SK-N-SH (cell line): Measurements from ENCODE around the gene OGDHL. TPM values are rescaled to one million over a fixed set of nuclear protein-coding genes. Genes with fewer than 3 reads are reported as not detected.

ENCODE experiments used
- CTCF ChIA-PET: fragments of 300-600, 350-600 bp; formaldehyde crosslinking; extraction: SDS; loops from one replicate; lab custom pipeline; 2021; lab: Yijun Ruan, JAX
- POLR2A ChIA-PET: fragments of 350-600 bp; sonication (Branson Sonifier 250); formaldehyde crosslinking; extraction: SDS; loops from one replicate; lab custom pipeline; 2020; ENCODE audit warnings: antibody characterized with exemption, inconsistent platforms; lab: Yijun Ruan, JAX
- DNase-seq: peaks from one replicate; pipeline ENCODE4 v3.0.0; 2012
- H2AFZ ChIP-seq: fragments of 200-600 bp; sonication (generic); 2 replicates; pipeline ENCODE4 v1.8.1; 2016; ENCODE audit warnings: antibody characterized with exemption, mild to moderate bottlenecking, low read depth
- H3F3A ChIP-seq: fragments of 200-600 bp; sonication (generic); replicated peaks from 2 replicates; pipeline ENCODE3; 2016; ENCODE audit warnings: antibody characterized with exemption, mild to moderate bottlenecking; ENCODE audit not compliant: insufficient read depth
- H3K27ac ChIP-seq, 2 experiments: fragments of 200-500 bp in 1 of 2; fragments of 200-600 bp in 1 of 2; sonication (Bioruptor generic) in 1 of 2; sonication (generic), shearing (Covaris generic) in 1 of 2; 2 replicates each; pipeline versions ENCODE4 v1.5.1 to v1.6.1; 2014 to 2016; ENCODE audit warnings: low read depth in 2 of 2, inconsistent platforms in 1 of 2, low read length in 1 of 2, mild to moderate bottlenecking in 1 of 2, mixed read lengths in 1 of 2
- H3K27me3 ChIP-seq: fragments of 200-600 bp; sonication (generic), shearing (Covaris generic); 2 replicates; pipeline ENCODE4 v1.6.1; 2016; ENCODE audit warnings: mixed run types; ENCODE audit not compliant: insufficient read depth
- H3K36me3 ChIP-seq, 2 experiments: fragments of 200-500 bp in 1 of 2; fragments of 200-600 bp in 1 of 2; sonication (Bioruptor generic) in 1 of 2; sonication (generic) in 1 of 2; replicated peaks in 1 of 2; 2 replicates each; pipeline versions ENCODE3 to v1.5.1; 2014 to 2016; ENCODE audit warnings: low read length in 1 of 2, mild to moderate bottlenecking in 1 of 2; ENCODE audit not compliant: insufficient read depth in 2 of 2, control insufficient read depth in 1 of 2
- H3K4me1 ChIP-seq, 2 experiments: fragments of 200-500 bp in 1 of 2; fragments of 200-600 bp in 1 of 2; sonication (Bioruptor generic) in 1 of 2; sonication (generic), shearing (Covaris generic) in 1 of 2; 2 replicates each; pipeline versions ENCODE4 v1.5.1 to v1.6.1; 2014 to 2016; ENCODE audit warnings: low read depth in 1 of 2, low read length in 1 of 2, mixed run types in 1 of 2; ENCODE audit not compliant: insufficient read depth in 2 of 2, control insufficient read depth in 1 of 2
- H3K4me2 ChIP-seq: fragments of 200-600 bp; sonication (generic), shearing (Covaris generic); 2 replicates; pipeline ENCODE4 v1.6.1; 2017; ENCODE audit warnings: mixed run types
- H3K4me3 ChIP-seq, 2 experiments: fragments of 200-500 bp in 1 of 2; fragments of 200-600 bp in 1 of 2; sonication (Bioruptor generic) in 1 of 2; sonication (generic), shearing (Covaris generic) in 1 of 2; 2 replicates each; pipeline versions ENCODE4 v1.5.1 to v1.8.1; 2014 to 2016; ENCODE audit warnings: low read depth in 2 of 2, inconsistent platforms in 1 of 2, low read length in 1 of 2, mild to moderate bottlenecking in 1 of 2, mixed read lengths in 1 of 2, moderate library complexity in 1 of 2
- H3K79me2 ChIP-seq: fragments of 200-600 bp; sonication (generic); 2 replicates; pipeline ENCODE4 v1.8.1; 2017; ENCODE audit warnings: mild to moderate bottlenecking; ENCODE audit not compliant: insufficient read depth
- H3K9ac ChIP-seq: fragments of 200-600 bp; sonication (generic); 2 replicates; pipeline ENCODE4 v1.6.1; 2017; ENCODE audit warnings: mixed run types
- H3K9me2 ChIP-seq: fragments of 200-600 bp; sonication (generic); 2 replicates; pipeline ENCODE4 v1.6.1; 2017; ENCODE audit warnings: mixed run types
- H3K9me3 ChIP-seq: fragments of 200-600 bp; sonication (generic); 2 replicates; pipeline ENCODE4 v1.6.1; 2017; ENCODE audit warnings: mixed run types, mild to moderate bottlenecking, moderate library complexity
- H4K20me1 ChIP-seq: fragments of 200-600 bp; sonication (generic); 2 replicates; pipeline ENCODE4 v1.6.1; 2017; ENCODE audit warnings: mild to moderate bottlenecking, mixed run types; ENCODE audit not compliant: insufficient read depth
- CHD2 ChIP-seq: fragments of 150-350 bp; IDR thresholded peaks from 2 replicates; pipeline ENCODE4 v1.6.1; 2018; ENCODE audit warnings: low read length; ENCODE audit not compliant: partially characterized antibody
- EZH2phosphoT487 ChIP-seq: fragments of 200-600 bp; sonication (generic); IDR thresholded peaks from 2 replicates; pipeline ENCODE4 v1.6.1; 2017; ENCODE audit warnings: low read depth, mixed run types, mild to moderate bottlenecking, antibody characterized with exemption, moderate library complexity, borderline replicate concordance
- FOXJ3 ChIP-seq: sonication (generic); formaldehyde crosslinking; IDR thresholded peaks from 2 replicates; pipeline ENCODE4 v1.5.1; 2020; ENCODE audit warnings: mild to moderate bottlenecking, missing genetic modification reagents
- GATA2 ChIP-seq: sonication (generic); formaldehyde crosslinking; IDR thresholded peaks from 2 replicates; pipeline ENCODE4 v1.5.0; 2020; ENCODE audit warnings: mild to moderate bottlenecking, missing genetic modification reagents
- MXI1 ChIP-seq: IDR thresholded peaks from 2 replicates; pipeline ENCODE4 v1.6.1; 2012; ENCODE audit warnings: mild to moderate bottlenecking, low read depth, low read length, improper control_type of control experiment
- NRF1 ChIP-seq: IDR thresholded peaks from 2 replicates; pipeline ENCODE4 v1.6.1; 2012; ENCODE audit warnings: low read depth, mild to moderate bottlenecking, low read length
- TAF1 ChIP-seq: IDR thresholded peaks from 2 replicates; pipeline ENCODE4 v1.6.1; 2012; ENCODE audit warnings: low read depth, mild to moderate bottlenecking, low read length, moderate library complexity, borderline replicate concordance
- TCF12 ChIP-seq: IDR thresholded peaks from 2 replicates; pipeline ENCODE4 v1.4.0; 2012
- YY1 ChIP-seq: IDR thresholded peaks from 2 replicates; pipeline ENCODE4 v1.4.0; 2012; ENCODE audit warnings: low read depth, mild to moderate bottlenecking
- WGBS: methylation state at CpG from one replicate; pipeline ENCODE4 v1.1.6; 2017; ENCODE audit warnings: low lambda C conversion rate; 5-methylcytosine and 5-hydroxymethylcytosine counted together
- polyA plus RNA-seq, 3 experiments: library from polyadenylated mRNA; depleted of rRNA; stranded (reverse); fragments of >200 nt; gene quantifications; 2 replicates each; pipeline ENCODE4 v1.2.3, GENCODE V29; 2012
- TF ChIP-seq, protein P1 (sequence below): IDR thresholded peaks from 2 replicates; pipeline ENCODE4 v1.6.1; 2012; ENCODE audit warnings: mild to moderate bottlenecking, low read depth, low read length, moderate library complexity
- TF ChIP-seq, protein P2 (sequence below): fragments of 200-600 bp; sonication (generic); IDR thresholded peaks from 2 replicates; pipeline ENCODE4 v1.6.1; 2017; ENCODE audit warnings: antibody characterized with exemption, mild to moderate bottlenecking, moderate library complexity

Gene OGDHL
- polyA plus RNA-seq, 1 of the 3 experiments (the other 2 are of a cell fraction): 25.4 TPM

DNA sequence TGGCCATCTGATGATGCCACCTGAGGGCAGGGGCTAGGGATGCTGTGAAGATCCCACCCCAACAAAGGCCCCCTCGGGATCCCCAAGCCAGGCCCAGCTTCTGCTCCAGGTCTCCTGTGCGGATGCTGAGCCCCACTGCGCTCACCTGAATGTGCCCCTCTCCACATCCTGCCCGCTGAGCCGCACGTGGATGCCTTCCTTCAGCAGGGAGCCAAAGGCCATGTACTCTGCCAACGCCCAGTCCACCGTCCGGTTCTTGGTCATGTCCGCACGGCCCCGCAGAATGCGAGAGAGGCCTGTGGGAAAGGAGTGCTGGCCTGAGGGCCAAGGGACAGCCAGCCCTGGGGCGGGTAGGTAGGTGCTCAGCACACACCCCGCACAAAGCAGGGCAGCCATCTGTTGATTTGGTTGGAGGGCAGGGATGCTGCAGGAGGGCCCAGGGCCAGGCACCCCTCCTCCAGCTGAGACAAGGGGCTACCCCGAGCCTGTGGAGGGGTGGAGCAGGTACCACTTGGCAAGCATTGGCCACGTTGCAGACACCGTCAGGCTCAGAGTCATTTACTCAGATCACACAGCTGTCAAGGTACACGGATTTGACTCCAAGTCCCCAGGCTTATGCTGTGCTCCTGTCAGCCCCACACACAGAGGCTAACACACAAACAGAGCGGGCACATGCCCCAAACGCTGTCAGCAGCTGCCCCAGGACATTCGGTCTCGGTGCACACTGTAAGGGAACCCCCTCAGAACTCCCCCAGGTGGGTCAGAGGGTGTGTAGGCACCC is 19.2 kb downstream of the OGDHL start:
- peaks cover 0 to 28% of the 10 kb centered on the region in 2 experiments for H3K36me3 ChIP-seq
- no peak overlapping the region for H3K27ac ChIP-seq
- H4K20me1 ChIP-seq: no peaks in the 10 kb centered on the region
- no peaks in the 10 kb centered on the region for H3F3A ChIP-seq
- ChIA-PET CTCF (no interaction called here), POLR2A (interaction anchor here (0.7 kb wide), 1 partner anchor 138 kb away, joined by 6 read pairs; no protein-coding TSS in a partner anchor)
- H3K4me3 ChIP-seq: no peak overlapping the region
- H3K79me2 ChIP-seq: no peaks in the 10 kb centered on the region
- no peak overlapping the region for H2AFZ ChIP-seq
- DNase-seq: peak; percentile 21
- WGBS: 93% methylated on average over 8 of the region's 23 CpGs
- no peak overlapping the region for H3K4me2 ChIP-seq
- TF ChIP-seq NRF1: no peak
- TF ChIP-seq TCF12: no peak
- H3K9me3 ChIP-seq: no peaks in the 10 kb centered on the region
- no peaks in the 10 kb centered on the region for H3K9me2 ChIP-seq
- H3K27me3 ChIP-seq: no peaks in the 10 kb centered on the region
- no peaks in the 10 kb centered on the region for H3K4me1 ChIP-seq
- H3K9ac ChIP-seq: no peak overlapping the region

- Histone ChIP-seq H3K36me3 (peaks cover 0 to 21% of the 10 kb centered on the region in 2 experiments), H3K27me3 (no peaks in the 10 kb centered on the region), H3K79me2 (no peaks in the 10 kb centered on the region), H3K4me2 (no peak overlapping the region), H3K9me3 (no peaks in the 10 kb centered on the region), H3K27ac (no peak overlapping the region), H3K9me2 (no peaks in the 10 kb centered on the region), H3K4me1 (no peaks in the 10 kb centered on the region), H4K20me1 (no peaks in the 10 kb centered on the region), H3F3A (no peaks in the 10 kb centered on the region), H3K9ac (no peak overlapping the region), H2AFZ (no peak overlapping the region), H3K4me3 (no peak overlapping the region)
- DNase-seq: peak; percentile 35
- POLR2A ChIA-PET: no interaction called here
- WGBS: 79% methylated on average over 6 of the region's 7 CpGs
- TF ChIP-seq CHD2 (no peak), YY1 (no peak), EZH2phosphoT487 (no peak), MXI1 (no peak), TAF1 (no peak), GATA2 (CRISPR knock-in tag) (no peak), FOXJ3 (CRISPR knock-in tag) (no peak)
- TF ChIP-seq, protein P1, sequence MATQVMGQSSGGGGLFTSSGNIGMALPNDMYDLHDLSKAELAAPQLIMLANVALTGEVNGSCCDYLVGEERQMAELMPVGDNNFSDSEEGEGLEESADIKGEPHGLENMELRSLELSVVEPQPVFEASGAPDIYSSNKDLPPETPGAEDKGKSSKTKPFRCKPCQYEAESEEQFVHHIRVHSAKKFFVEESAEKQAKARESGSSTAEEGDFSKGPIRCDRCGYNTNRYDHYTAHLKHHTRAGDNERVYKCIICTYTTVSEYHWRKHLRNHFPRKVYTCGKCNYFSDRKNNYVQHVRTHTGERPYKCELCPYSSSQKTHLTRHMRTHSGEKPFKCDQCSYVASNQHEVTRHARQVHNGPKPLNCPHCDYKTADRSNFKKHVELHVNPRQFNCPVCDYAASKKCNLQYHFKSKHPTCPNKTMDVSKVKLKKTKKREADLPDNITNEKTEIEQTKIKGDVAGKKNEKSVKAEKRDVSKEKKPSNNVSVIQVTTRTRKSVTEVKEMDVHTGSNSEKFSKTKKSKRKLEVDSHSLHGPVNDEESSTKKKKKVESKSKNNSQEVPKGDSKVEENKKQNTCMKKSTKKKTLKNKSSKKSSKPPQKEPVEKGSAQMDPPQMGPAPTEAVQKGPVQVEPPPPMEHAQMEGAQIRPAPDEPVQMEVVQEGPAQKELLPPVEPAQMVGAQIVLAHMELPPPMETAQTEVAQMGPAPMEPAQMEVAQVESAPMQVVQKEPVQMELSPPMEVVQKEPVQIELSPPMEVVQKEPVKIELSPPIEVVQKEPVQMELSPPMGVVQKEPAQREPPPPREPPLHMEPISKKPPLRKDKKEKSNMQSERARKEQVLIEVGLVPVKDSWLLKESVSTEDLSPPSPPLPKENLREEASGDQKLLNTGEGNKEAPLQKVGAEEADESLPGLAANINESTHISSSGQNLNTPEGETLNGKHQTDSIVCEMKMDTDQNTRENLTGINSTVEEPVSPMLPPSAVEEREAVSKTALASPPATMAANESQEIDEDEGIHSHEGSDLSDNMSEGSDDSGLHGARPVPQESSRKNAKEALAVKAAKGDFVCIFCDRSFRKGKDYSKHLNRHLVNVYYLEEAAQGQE: no peak
- TF ChIP-seq, protein P2, sequence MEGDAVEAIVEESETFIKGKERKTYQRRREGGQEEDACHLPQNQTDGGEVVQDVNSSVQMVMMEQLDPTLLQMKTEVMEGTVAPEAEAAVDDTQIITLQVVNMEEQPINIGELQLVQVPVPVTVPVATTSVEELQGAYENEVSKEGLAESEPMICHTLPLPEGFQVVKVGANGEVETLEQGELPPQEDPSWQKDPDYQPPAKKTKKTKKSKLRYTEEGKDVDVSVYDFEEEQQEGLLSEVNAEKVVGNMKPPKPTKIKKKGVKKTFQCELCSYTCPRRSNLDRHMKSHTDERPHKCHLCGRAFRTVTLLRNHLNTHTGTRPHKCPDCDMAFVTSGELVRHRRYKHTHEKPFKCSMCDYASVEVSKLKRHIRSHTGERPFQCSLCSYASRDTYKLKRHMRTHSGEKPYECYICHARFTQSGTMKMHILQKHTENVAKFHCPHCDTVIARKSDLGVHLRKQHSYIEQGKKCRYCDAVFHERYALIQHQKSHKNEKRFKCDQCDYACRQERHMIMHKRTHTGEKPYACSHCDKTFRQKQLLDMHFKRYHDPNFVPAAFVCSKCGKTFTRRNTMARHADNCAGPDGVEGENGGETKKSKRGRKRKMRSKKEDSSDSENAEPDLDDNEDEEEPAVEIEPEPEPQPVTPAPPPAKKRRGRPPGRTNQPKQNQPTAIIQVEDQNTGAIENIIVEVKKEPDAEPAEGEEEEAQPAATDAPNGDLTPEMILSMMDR: no peak
- CTCF ChIA-PET: interaction anchor here (0.6 to 1.0 kb wide), 2 partner anchors 11 to 147 kb away, joined by 4 read pairs; no protein-coding TSS in a partner anchor
Measured at GRCh38 chr10:49741108-49741995, 20.8 kb downstream of the OGDHL start.
